TTC549 (cell line): ENCODE measurements around the gene IPO8.
"Not testable (repeated sequence)": the region's sequence is repeated elsewhere in the genome, so short reads cannot be mapped to it uniquely, and the experiment has no call there.

Experiments
- FAIRE-seq: peaks from 2 replicates; lab custom pipeline; 2012; peaks lifted over from hg19 to GRCh38; lab: Jason Lieb, UNC

Gene IPO8

GRCh38 chr12:30687265-30687986 is 8.2 kb downstream of the IPO8 start:
- no peak for FAIRE-seq

- no peak for FAIRE-seq
Measured at GRCh38 chr12:30679241-30679640, 16.4 kb downstream of the IPO8 start.

- FAIRE-seq, result no peak
Measured at GRCh38 chr12:30678221-30678620, 17.4 kb downstream of the IPO8 start.

GRCh38 chr12:30661210-30661609 is 34.5 kb downstream of the IPO8 start:
- FAIRE-seq, result no peak

- FAIRE-seq, result no peak
Measured at GRCh38 chr12:30652034-30652696, 43.5 kb downstream of the IPO8 start.

- FAIRE-seq, result no peak
Measured at GRCh38 chr12:30646821-30647220, 48.8 kb downstream of the IPO8 start.

GRCh38 chr12:30643366-30643765 is 52.3 kb downstream of the IPO8 start:
- FAIRE-seq, result no peak

- FAIRE-seq, result no peak
Measured at GRCh38 chr12:30640392-30640791, 55.3 kb downstream of the IPO8 start.

- no peak for FAIRE-seq
Measured at GRCh38 chr12:30635385-30635784, 60.3 kb downstream of the IPO8 start.

- FAIRE-seq, result no peak
Measured at GRCh38 chr12:30631740-30632139, 63.9 kb downstream of the IPO8 start.

- FAIRE-seq, result no peak
Measured at GRCh38 chr12:30630979-30631285, 64.7 kb downstream of the IPO8 start.

GRCh38 chr12:30630076-30630978 is 65.3 kb downstream of the IPO8 start:
- no peak for FAIRE-seq

- FAIRE-seq, result no peak
Measured at GRCh38 chr12:30626847-30627246, 68.8 kb downstream of the IPO8 start.

GRCh38 chr12:30624009-30624408 is 71.7 kb downstream of the IPO8 start:
- no peak for FAIRE-seq

- FAIRE-seq, result no peak
Measured at GRCh38 chr12:30622509-30622908, 73.2 kb downstream of the IPO8 start.

- not testable (repeated sequence) for FAIRE-seq
Measured at GRCh38 chr12:30621663-30622241, 73.9 kb downstream of the IPO8 start.

GRCh38 chr12:30617346-30618016 is 78.2 kb downstream of the IPO8 start:
- no peak for FAIRE-seq

- no peak for FAIRE-seq
Measured at GRCh38 chr12:30614031-30614430, 81.6 kb downstream of the IPO8 start.

GRCh38 chr12:30613119-30613830 is 82.4 kb downstream of the IPO8 start:
- FAIRE-seq, result no peak

- no peak for FAIRE-seq
Measured at GRCh38 chr12:30610718-30611117, 85.0 kb downstream of the IPO8 start.

GRCh38 chr12:30609819-30610218 is 85.8 kb downstream of the IPO8 start:
- not testable (repeated sequence) for FAIRE-seq

GRCh38 chr12:30604302-30604701 is 91.4 kb downstream of the IPO8 start:
- FAIRE-seq, result not testable (repeated sequence)
